Smooth muscle cell of the brain vasculature (primary cell): ENCODE measurements around the gene ZNF638.

Source experiments
- DNase-seq: peaks from one replicate; pipeline ENCODE4 v3.0.0-alpha.2; 2012; ENCODE audit warnings: low read depth, low spot score

ZNF638 gene

GRCh38 chr2:71332435-71332796 is 834 bp downstream of the ZNF638 start:
- DNase-seq, result no peak

GRCh38 chr2:71333619-71334018 is 2.0 kb downstream of the ZNF638 start:
- no peak for DNase-seq

DNA sequence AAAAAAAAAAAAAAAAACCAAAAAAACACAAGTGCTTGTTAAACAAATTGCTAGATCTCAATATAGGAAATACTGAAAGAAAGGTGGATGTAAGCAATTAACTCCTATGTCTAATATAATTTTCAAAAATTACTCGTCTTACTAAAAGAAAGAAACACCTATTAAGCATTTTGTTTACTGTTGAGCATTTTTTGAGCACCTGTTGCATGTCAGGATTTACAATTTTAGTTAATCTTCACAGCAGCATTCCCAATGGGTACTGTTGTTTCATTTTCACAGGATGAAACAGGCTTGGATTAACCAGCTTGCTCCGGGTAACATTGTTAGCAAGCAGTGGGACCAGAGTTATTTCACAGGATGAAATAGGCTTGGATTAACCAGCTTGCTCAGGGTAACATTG is 4.8 kb downstream of the ZNF638 start:
- DNase-seq, result no peak

- DNase-seq, result no peak
Measured at GRCh38 chr2:71336802-71337201, 5.2 kb downstream of the ZNF638 start.

GRCh38 chr2:71337776-71338175 is 6.2 kb downstream of the ZNF638 start:
- no peak for DNase-seq

DNA sequence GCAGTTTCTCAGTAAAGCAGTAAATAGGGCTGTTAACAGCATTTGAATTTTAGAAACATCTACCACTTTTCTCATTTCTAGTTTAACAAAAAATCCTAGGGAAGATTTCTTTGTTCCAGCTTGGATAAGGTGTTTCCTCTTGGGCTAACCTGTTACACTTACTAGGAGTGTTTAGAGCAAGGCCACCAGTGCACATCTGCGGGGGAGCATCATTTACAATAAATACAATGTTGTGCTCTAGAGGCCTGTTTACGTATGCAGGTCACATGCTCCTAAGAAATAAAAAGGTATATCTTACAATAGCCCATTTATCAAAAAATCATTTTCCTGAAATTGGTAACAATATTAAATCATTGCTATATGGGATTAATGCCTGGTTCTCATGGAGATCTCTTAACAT is 8.1 kb downstream of the ZNF638 start:
- DNase-seq, result no peak

- no peak for DNase-seq
Measured at GRCh38 chr2:71340176-71340575, 8.6 kb downstream of the ZNF638 start.

- no peak for DNase-seq
Measured at GRCh38 chr2:71341645-71342044, 10.1 kb downstream of the ZNF638 start.

DNA sequence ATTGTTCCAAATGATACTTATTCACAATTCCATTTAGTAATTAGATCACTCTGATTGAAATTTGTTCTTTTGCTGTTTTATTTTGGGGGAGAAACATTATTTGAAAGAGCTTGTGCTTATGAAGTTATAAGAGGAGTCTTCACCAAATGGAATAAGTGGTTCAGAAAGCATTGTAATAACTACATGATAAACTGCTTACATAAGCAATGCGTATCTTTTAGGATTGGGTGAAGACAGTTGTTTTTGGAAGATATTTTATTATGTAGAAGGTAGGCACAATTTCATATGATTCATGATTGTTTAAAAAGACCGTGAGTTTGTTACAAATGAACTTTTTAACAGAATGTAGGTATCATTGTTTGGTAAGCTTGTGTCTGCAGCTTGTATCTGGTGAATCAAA is 14.5 kb downstream of the ZNF638 start:
- DNase-seq, result no peak

DNA sequence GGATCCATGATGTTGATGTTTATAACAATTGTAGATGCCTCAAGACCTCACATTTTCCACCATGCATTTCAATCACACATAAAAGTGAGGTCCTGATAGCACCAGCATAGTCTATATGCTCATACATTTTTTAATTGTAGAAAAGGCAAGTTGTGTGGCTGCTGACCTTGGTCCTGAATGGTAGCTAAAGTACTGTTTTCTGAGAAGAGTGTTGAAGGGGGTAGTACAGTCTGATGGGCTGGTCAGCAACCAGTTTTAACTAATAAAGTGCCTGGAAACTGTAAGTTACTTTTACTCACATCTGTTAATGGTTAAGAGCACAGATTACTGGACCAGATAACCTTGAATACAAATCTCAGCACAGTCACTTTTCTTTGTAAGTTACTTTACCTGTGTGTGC is 15.9 kb downstream of the ZNF638 start:
- no peak for DNase-seq

GRCh38 chr2:71348302-71348701 is 16.7 kb downstream of the ZNF638 start:
- peak; percentile 28 for DNase-seq

GRCh38 chr2:71353248-71353647 is 21.7 kb downstream of the ZNF638 start:
- DNase-seq, result no peak

DNA sequence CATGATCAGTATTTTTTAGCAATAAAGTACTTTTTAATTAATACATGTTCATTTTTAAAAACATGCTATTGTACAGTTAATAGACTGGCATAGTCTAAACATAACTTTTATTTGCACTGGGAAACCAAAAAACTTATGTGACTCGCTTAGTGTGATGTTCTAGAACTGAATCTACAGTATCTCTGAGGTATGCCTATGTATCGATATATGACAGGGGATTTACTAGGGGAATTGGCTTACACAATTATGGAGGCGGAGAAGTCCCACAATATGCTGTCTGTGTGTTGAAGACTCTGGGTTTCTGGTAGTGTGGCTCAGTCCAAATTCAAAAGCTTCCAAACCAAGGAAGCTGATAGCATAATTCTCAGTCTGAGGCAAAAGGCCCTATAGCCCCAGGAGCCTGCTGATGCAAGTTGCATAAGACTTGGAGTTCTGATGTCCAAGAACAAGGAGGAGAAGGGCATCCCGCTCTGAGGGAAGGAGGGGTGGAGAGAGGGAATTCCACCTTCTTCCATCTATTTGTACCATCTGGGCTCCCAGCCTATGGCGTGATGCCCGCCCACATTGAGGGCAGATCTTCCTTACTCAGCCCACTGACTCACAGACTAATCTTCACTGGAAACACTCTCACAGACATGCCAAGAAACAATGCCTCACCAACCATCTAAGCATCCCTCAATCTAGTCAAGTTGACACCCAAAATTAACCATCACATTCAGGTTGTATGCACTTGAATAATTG is 27.5 kb downstream of the ZNF638 start:
- DNase-seq, result no peak

GRCh38 chr2:71360434-71360975 is 28.9 kb downstream of the ZNF638 start:
- no peak for DNase-seq

GRCh38 chr2:71361631-71362030 is 30.0 kb downstream of the ZNF638 start:
- no peak for DNase-seq

DNA sequence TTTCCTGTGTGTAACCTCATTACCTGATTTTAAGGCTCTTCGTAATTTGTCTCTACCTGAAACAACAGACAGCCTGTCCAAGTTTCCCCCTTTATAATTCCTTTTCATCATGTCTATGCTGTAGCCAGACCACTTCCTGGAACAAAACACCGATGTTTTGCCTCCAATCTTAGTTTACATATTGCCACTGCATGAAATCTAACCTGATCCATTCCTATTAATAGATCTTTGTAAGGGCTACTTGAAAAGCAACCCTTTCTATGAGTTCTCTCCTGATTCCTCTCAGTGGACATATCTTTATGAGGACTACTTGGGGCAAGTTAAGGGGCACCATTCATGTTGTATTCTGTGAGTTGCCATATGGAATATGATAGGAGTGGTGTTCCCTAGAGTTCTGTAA is 30.9 kb downstream of the ZNF638 start:
- DNase-seq, result no peak

DNA sequence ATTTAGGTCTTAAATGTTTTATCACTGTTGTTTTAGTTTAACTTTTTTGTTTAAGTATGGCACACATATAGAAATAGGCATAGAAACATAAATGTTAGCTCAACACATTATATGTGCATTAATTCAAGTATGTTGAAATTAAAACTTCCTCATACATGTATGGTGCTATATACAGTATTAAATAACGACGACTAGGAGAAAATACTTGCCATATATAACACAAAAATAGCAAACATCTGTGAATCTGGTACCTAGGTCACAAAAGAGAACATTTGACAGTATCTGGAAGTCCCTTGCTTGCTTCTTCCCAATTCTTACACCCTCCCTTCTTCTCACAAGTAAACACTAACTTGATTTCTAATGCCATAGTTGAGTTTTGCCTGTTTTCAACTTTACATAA is 38.4 kb downstream of the ZNF638 start:
- no peak for DNase-seq

DNA sequence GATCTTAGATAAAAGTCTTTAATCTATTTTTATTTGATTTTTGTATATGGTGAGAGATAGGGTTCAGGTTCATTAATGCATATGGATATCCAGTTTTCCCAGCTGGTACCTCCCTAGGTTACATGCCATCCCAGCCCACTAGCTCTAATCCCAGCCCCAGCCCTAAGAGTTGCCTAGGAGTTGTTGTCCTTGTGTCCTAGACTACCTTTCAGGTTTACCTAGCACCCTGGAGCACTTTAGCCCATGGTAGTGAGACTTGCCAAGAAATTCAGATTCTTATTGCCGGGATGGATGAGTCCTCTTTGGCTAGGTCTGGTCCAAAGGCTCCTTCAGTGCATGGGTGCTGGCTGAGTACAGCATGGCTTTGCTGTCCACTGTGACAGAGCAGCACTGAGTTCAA is 40.5 kb downstream of the ZNF638 start:
- DNase-seq, result no peak

GRCh38 chr2:71379086-71379485 is 47.5 kb downstream of the ZNF638 start:
- no peak for DNase-seq

DNA sequence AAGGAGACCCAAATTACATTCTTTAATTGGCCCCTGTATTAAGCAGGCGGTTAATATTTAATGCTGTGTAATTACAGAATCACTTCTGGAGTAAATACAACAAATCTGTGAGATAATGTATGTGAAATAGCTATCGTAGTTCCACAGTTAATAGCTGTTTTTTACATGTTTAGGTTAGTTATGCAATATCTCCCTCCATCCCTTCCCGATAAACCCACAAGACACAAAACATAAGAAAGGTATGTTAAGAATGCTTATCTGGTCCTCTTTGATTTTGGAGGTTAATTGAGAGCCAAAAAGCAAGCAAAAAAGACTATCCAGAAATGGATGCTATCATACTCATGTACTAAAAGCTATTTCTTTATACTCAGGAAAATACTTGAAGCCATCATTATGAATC is 49.1 kb downstream of the ZNF638 start:
- DNase-seq, result no peak

GRCh38 chr2:71385012-71385411 is 53.4 kb downstream of the ZNF638 start:
- no peak for DNase-seq

GRCh38 chr2:71388214-71388613 is 56.6 kb downstream of the ZNF638 start:
- DNase-seq, result no peak

GRCh38 chr2:71389384-71390072 is 57.9 kb downstream of the ZNF638 start:
- DNase-seq, result no peak
